IPS-15b (cell line): ENCODE results near the gene PRDX2.
"Not testable (repeated sequence)": the region's sequence is repeated elsewhere in the genome, so short reads cannot be mapped to it uniquely, and the experiment has no call there.

ENCODE experiments used
- H3K27me3 ChIP-seq: one replicate; pipeline ENCODE4 v1.6.1; 2013; ENCODE audit warnings: low read length; ENCODE audit not compliant: control insufficient read depth, insufficient read depth
- H3K36me3 ChIP-seq: one replicate; pipeline ENCODE4 v1.6.1; 2013; ENCODE audit warnings: low read length; ENCODE audit not compliant: control insufficient read depth, insufficient read depth
- H3K4me1 ChIP-seq: one replicate; pipeline ENCODE4 v1.6.1; 2013; ENCODE audit warnings: mild to moderate bottlenecking, low read length; ENCODE audit not compliant: control insufficient read depth, insufficient read depth
- H3K4me3 ChIP-seq: one replicate; pipeline ENCODE4 v1.5.1; 2013; ENCODE audit warnings: low read depth, low read length
- H3K9ac ChIP-seq: one replicate; pipeline ENCODE4 v1.6.1; 2013; ENCODE audit warnings: low read depth, mild to moderate bottlenecking, low read length
- H3K9me3 ChIP-seq: one replicate; pipeline ENCODE4 v1.6.1; 2013; ENCODE audit warnings: mild to moderate bottlenecking, low read length; ENCODE audit not compliant: control insufficient read depth, insufficient read depth

The PRDX2 gene

GRCh38 chr19:12838182-12838885 is 36.7 kb upstream of the PRDX2 start, which contains the start of gene MAST1:
Gene MAST1, plus strand, starts transcription at chr19:12838515. Its CDS starts 58 bp downstream, at chr19:12838573.
- Histone ChIP-seq H3K9ac (no peak within 1 kb of the TSS), H3K4me1 (peaks cover 5% of the 10 kb centered on the region), H3K36me3 (no peaks in the 10 kb centered on the region), H3K4me3 (peak within 1 kb of the TSS; percentile 55), H3K9me3 (no peaks in the 10 kb centered on the region), H3K27me3 (peaks cover 16% of the 10 kb centered on the region)

GRCh38 chr19:12837225-12837624 is 35.6 kb upstream of the PRDX2 start:
- Histone ChIP-seq H3K27me3 (peaks cover 17% of the 10 kb centered on the region), H3K4me3 (no peak overlapping the region), H3K4me1 (peaks cover 5% of the 10 kb centered on the region), H3K9ac (no peak overlapping the region), H3K9me3 (no peaks in the 10 kb centered on the region), H3K36me3 (no peaks in the 10 kb centered on the region)

GRCh38 chr19:12836529-12836863 is 34.9 kb upstream of the PRDX2 start:
- Histone ChIP-seq H3K36me3 (no peaks in the 10 kb centered on the region), H3K27me3 (peaks cover 24% of the 10 kb centered on the region), H3K9ac (no peak overlapping the region), H3K4me3 (peak overlapping the region; percentile 23), H3K4me1 (peaks cover 3% of the 10 kb centered on the region), H3K9me3 (no peaks in the 10 kb centered on the region)

GRCh38 chr19:12834976-12835757 is 33.6 kb upstream of the PRDX2 start:
- H3K4me3 ChIP-seq = peak overlapping the region; percentile 77

GRCh38 chr19:12834566-12834943 is 33.0 kb upstream of the PRDX2 start, which contains the start of gene RTBDN:
Gene RTBDN, minus strand, starts transcription at chr19:12834579. Its CDS starts 4,600 bp downstream, at chr19:12829979.
- peak within 1 kb of the TSS; percentile 77 for H3K4me3 ChIP-seq
- H3K9me3 ChIP-seq = no peaks in the 10 kb centered on the region
- H3K36me3 ChIP-seq = no peaks in the 10 kb centered on the region
- H3K4me1 ChIP-seq = peaks cover 2% of the 10 kb centered on the region
- peaks cover 25% of the 10 kb centered on the region for H3K27me3 ChIP-seq
- H3K9ac ChIP-seq = no peak within 1 kb of the TSS

More at GRCh38 chr19:12834976-12835757, 33.6 kb upstream of the PRDX2 start:
- H3K27me3 ChIP-seq = peaks cover 24% of the 10 kb centered on the region
- H3K4me1 ChIP-seq = peaks cover 2% of the 10 kb centered on the region
- H3K9ac ChIP-seq = no peak overlapping the region
- H3K9me3 ChIP-seq = no peaks in the 10 kb centered on the region
- H3K36me3 ChIP-seq = no peaks in the 10 kb centered on the region

GRCh38 chr19:12833738-12834565 is 32.4 kb upstream of the PRDX2 start:
- Histone ChIP-seq H3K36me3 (no peaks in the 10 kb centered on the region), H3K9me3 (no peaks in the 10 kb centered on the region), H3K9ac (no peak overlapping the region), H3K4me1 (peaks cover 2% of the 10 kb centered on the region), H3K4me3 (peak overlapping the region; percentile 77), H3K27me3 (peaks cover 22% of the 10 kb centered on the region)

- Histone ChIP-seq H3K9ac (no peak overlapping the region), H3K27me3 (peaks cover 25% of the 10 kb centered on the region), H3K4me3 (peak overlapping the region; percentile 43)
Observed at GRCh38 chr19:12833418-12833737, 31.8 kb upstream of the PRDX2 start.

GRCh38 chr19:12828494-12828893 is 26.9 kb upstream of the PRDX2 start:
- Histone ChIP-seq H3K4me3 (peak overlapping the region; percentile 33), H3K27me3 (peaks cover 13% of the 10 kb centered on the region), H3K4me1 (peaks cover 2% of the 10 kb centered on the region), H3K9ac (no peak overlapping the region), H3K9me3 (no peaks in the 10 kb centered on the region), H3K36me3 (no peaks in the 10 kb centered on the region)

More at GRCh38 chr19:12833418-12833737, 31.8 kb upstream of the PRDX2 start:
- H3K4me1 ChIP-seq = peaks cover 2% of the 10 kb centered on the region
- H3K36me3 ChIP-seq = no peaks in the 10 kb centered on the region
- H3K9me3 ChIP-seq = no peaks in the 10 kb centered on the region

- Histone ChIP-seq H3K27me3 (peaks cover 5% of the 10 kb centered on the region), H3K4me1 (peaks cover 2% of the 10 kb centered on the region), H3K9me3 (no peaks in the 10 kb centered on the region), H3K4me3 (peak overlapping the region; percentile 67), H3K9ac (peak overlapping the region; percentile 37), H3K36me3 (no peaks in the 10 kb centered on the region)
Observed at GRCh38 chr19:12825254-12826131, 23.9 kb upstream of the PRDX2 start.

GRCh38 chr19:12821761-12822160 is 20.2 kb upstream of the PRDX2 start:
- no peak overlapping the region for H3K4me3 ChIP-seq
- no peaks in the 10 kb centered on the region for H3K9me3 ChIP-seq
- no peaks in the 10 kb centered on the region for H3K27me3 ChIP-seq
- no peak overlapping the region for H3K9ac ChIP-seq
- H3K4me1 ChIP-seq = peaks cover 2% of the 10 kb centered on the region
- no peaks in the 10 kb centered on the region for H3K36me3 ChIP-seq

GRCh38 chr19:12817810-12818209 is 16.2 kb upstream of the PRDX2 start:
- not testable (repeated sequence) for H3K4me1 ChIP-seq, H3K36me3 ChIP-seq, H3K9me3 ChIP-seq, H3K27me3 ChIP-seq, H3K9ac ChIP-seq, H3K4me3 ChIP-seq
